Measurements from ENCODE around the gene ZNF205.

GRCh38 chr16:3148256-3149192 is 36.1 kb downstream of the ZNF205 start:
- TF ChIP-seq FOXA1 (IDR thresholded peaks at IDR 0.05) (no peak), FOXA1 (CRISPR knock-in tag; IDR thresholded peaks at IDR 0.05) (no peak), NR3C1 (CRISPR knock-in tag; IDR thresholded peaks at IDR 0.05) (no peak), JUN (CRISPR knock-in tag; IDR thresholded peaks at IDR 0.05) (no peak), POLR2AphosphoS5 (IDR thresholded peaks at IDR 0.05; ENCODE audit: low read depth, low read length) (no peak), RORA (CRISPR knock-in tag; IDR thresholded peaks at IDR 0.05) (no peak), ZNF446 (CRISPR knock-in tag; IDR thresholded peaks at IDR 0.05) (no peak), PRDM10 (CRISPR knock-in tag; IDR thresholded peaks at IDR 0.05; ENCODE audit: low read depth) (no peak), USF2 (IDR thresholded peaks at IDR 0.05; ENCODE audit: low read depth, low read length) (no peak), USF2 (CRISPR knock-in tag; IDR thresholded peaks at IDR 0.05; ENCODE audit: borderline replicate concordance) (no peak), KMT2A (CRISPR knock-in tag; IDR thresholded peaks at IDR 0.05) (no peak)

All from HepG2 (cell line).